GM19043 (cell line): ENCODE data around the gene HTR1E.
"Not testable (repeated sequence)": the region's sequence is repeated elsewhere in the genome, so short reads cannot be mapped to it uniquely, and the experiment has no call there.

ENCODE experiments used
- ATAC-seq: cut with Tn5 transposase; IDR thresholded peaks from one replicate; pipeline ENCODE4 v1.9.1; 2021; ENCODE audit warnings: low read depth; ENCODE audit not compliant: unreplicated experiment

HTR1E gene

GRCh38 chr6:86969573-86969972 lies 32.2 kb downstream of the HTR1E start:
- no peak for ATAC-seq

GRCh38 chr6:86973088-86973487 lies 35.8 kb downstream of the HTR1E start:
- no peak for ATAC-seq

- ATAC-seq = no peak
Observed at GRCh38 chr6:86978251-86978650, 40.9 kb downstream of the HTR1E start.

- ATAC-seq = no peak
Observed at GRCh38 chr6:87001494-87001893, 64.2 kb downstream of the HTR1E start.

GRCh38 chr6:87002391-87002790 lies 65.1 kb downstream of the HTR1E start:
- not testable (repeated sequence) for ATAC-seq

- ATAC-seq = not testable (repeated sequence)
Observed at GRCh38 chr6:87006541-87006940, 69.2 kb downstream of the HTR1E start.

- not testable (repeated sequence) for ATAC-seq
Observed at GRCh38 chr6:87009581-87009980, 72.3 kb downstream of the HTR1E start.

- no peak for ATAC-seq
Observed at GRCh38 chr6:87012035-87012434, 74.7 kb downstream of the HTR1E start.

GRCh38 chr6:87012743-87013142 lies 75.4 kb downstream of the HTR1E start:
- no peak for ATAC-seq

GRCh38 chr6:87016772-87017171 lies 79.4 kb downstream of the HTR1E start:
- ATAC-seq = no peak

- ATAC-seq = no peak
Observed at GRCh38 chr6:87027021-87027420, 89.7 kb downstream of the HTR1E start.

GRCh38 chr6:87029711-87030314 lies 92.5 kb downstream of the HTR1E start:
- no peak for ATAC-seq

- no peak for ATAC-seq
Observed at GRCh38 chr6:87040729-87041128, 103.4 kb downstream of the HTR1E start.

- ATAC-seq = no peak
Observed at GRCh38 chr6:87045521-87046075, 108.3 kb downstream of the HTR1E start.

GRCh38 chr6:87049779-87050178 lies 112.5 kb downstream of the HTR1E start:
- ATAC-seq = no peak

- ATAC-seq = no peak
Observed at GRCh38 chr6:87053312-87053711, 116.0 kb downstream of the HTR1E start.

- no peak for ATAC-seq
Observed at GRCh38 chr6:87054143-87054833, 117.0 kb downstream of the HTR1E start.

GRCh38 chr6:87059943-87060342 lies 122.6 kb downstream of the HTR1E start:
- no peak for ATAC-seq

GRCh38 chr6:87065117-87065516 lies 127.8 kb downstream of the HTR1E start:
- ATAC-seq = no peak
